Spinal cord (tissue), 10 donors: ENCODE measurements around the gene CIB4. TPM values are rescaled to one million over a fixed set of nuclear protein-coding genes. Genes with fewer than 3 reads are reported as not detected.

ENCODE experiments used
- DNase-seq, 6 donors: peaks; one replicate each; pipeline versions ENCODE4 v3.0.0 to v3.0.0-alpha.2; 2013 to 2015; ENCODE audit warnings: low spot score in 6 of 6, low read depth in 4 of 6
- H3K27ac ChIP-seq: one replicate; pipeline ENCODE4 v1.5.1; 2013; ENCODE audit warnings: low read depth, low read length, control low read depth
- H3K27me3 ChIP-seq: one replicate; pipeline ENCODE4 v1.6.1; 2013; ENCODE audit warnings: low read length; ENCODE audit not compliant: control insufficient read depth, insufficient read depth
- H3K36me3 ChIP-seq: one replicate; pipeline ENCODE4 v1.6.1; 2013; ENCODE audit warnings: low read length; ENCODE audit not compliant: control insufficient read depth, insufficient read depth
- H3K4me1 ChIP-seq: one replicate; pipeline ENCODE4 v1.6.1; 2013; ENCODE audit warnings: low read length; ENCODE audit not compliant: control insufficient read depth, insufficient read depth
- H3K4me3 ChIP-seq: one replicate; pipeline ENCODE4 v1.5.1; 2013; ENCODE audit warnings: low read depth, low read length, control low read depth
- H3K9me3 ChIP-seq: one replicate; pipeline ENCODE4 v1.6.1; 2013; ENCODE audit warnings: low read length; ENCODE audit not compliant: control insufficient read depth, insufficient read depth
- WGBS: methylation state at CpG from one replicate; pipeline ENCODE4 v1.1.5; 2013; ENCODE audit warnings: missing lambda C conversion rate; ENCODE audit not compliant: insufficient coverage; 5-methylcytosine and 5-hydroxymethylcytosine counted together
- polyA plus RNA-seq, 2 donors: library from polyadenylated mRNA; unstranded; fragments of 120-200 nt; gene quantifications; one replicate each; pipeline ENCODE4 v1.2.1, GENCODE V29; 2013; ENCODE audit not compliant: insufficient read length in 2 of 2
- total RNA-seq, 2 donors: library from RNA; depleted of rRNA in 1 of 2; stranded (reverse); fragments of 120-200 nt in 1 of 2; fragments of >200 nt in 1 of 2; gene quantifications; one replicate each; pipeline versions ENCODE4 v1.2.3 to v1.2.4, GENCODE V29; 2013 to 2014
- donor health status: healthy.

Gene CIB4
- total and polyA plus RNA-seq, 4 donors = 0.27 to 0.83 (median 0.50) TPM; not detected in 1

GRCh38 chr2:26550276-26551015 is 90.7 kb downstream of the CIB4 start:
- DNase-seq = no peak
- H3K4me1 ChIP-seq = peaks cover 6% of the 10 kb centered on the region
- WGBS = 71% methylated on average over 17 of the region's 17 CpGs

GRCh38 chr2:26542676-26543505 is 98.3 kb downstream of the CIB4 start:
- Histone ChIP-seq H3K27ac (no peak overlapping the region), H3K36me3 (no peaks in the 10 kb centered on the region), H3K27me3 (no peaks in the 10 kb centered on the region), H3K4me1 (peaks cover 3% of the 10 kb centered on the region), H3K9me3 (no peaks in the 10 kb centered on the region), H3K4me3 (no peak overlapping the region)
- WGBS = 80% methylated on average over 14 of the region's 15 CpGs
- DNase-seq = no peak

More at GRCh38 chr2:26550276-26551015, 90.7 kb downstream of the CIB4 start:
- Histone ChIP-seq H3K9me3 (no peaks in the 10 kb centered on the region), H3K27me3 (no peaks in the 10 kb centered on the region), H3K4me3 (no peak overlapping the region), H3K27ac (no peak overlapping the region), H3K36me3 (no peaks in the 10 kb centered on the region)

GRCh38 chr2:26542194-26542455 is 99.0 kb downstream of the CIB4 start:
- H3K4me3 ChIP-seq = no peak overlapping the region
- WGBS = 57% methylated on average over 5 of the region's 5 CpGs
- DNase-seq = no peak

GRCh38 chr2:26541401-26542193 is 99.6 kb downstream of the CIB4 start:
- H3K4me3 ChIP-seq = no peak overlapping the region

More at GRCh38 chr2:26542194-26542455, 99.0 kb downstream of the CIB4 start:
- no peak overlapping the region for H3K27ac ChIP-seq
- peaks cover 8% of the 10 kb centered on the region for H3K4me1 ChIP-seq
- peaks cover 4% of the 10 kb centered on the region for H3K36me3 ChIP-seq
- H3K9me3 ChIP-seq = no peaks in the 10 kb centered on the region
- H3K27me3 ChIP-seq = no peaks in the 10 kb centered on the region

GRCh38 chr2:26540961-26541360 is 100.2 kb downstream of the CIB4 start:
- Histone ChIP-seq H3K9me3 (no peaks in the 10 kb centered on the region), H3K27me3 (no peaks in the 10 kb centered on the region), H3K4me1 (peaks cover 9% of the 10 kb centered on the region), H3K36me3 (peaks cover 4% of the 10 kb centered on the region), H3K27ac (no peak overlapping the region), H3K4me3 (no peak overlapping the region)
- DNase-seq = peak in 1 of 6 donors; percentile 87
- 30% methylated on average over 3 of the region's 6 CpGs for WGBS

More at GRCh38 chr2:26541401-26542193, 99.6 kb downstream of the CIB4 start:
- H3K9me3 ChIP-seq = no peaks in the 10 kb centered on the region
- DNase-seq = peak in 1 of 6 donors; percentile 56
- H3K36me3 ChIP-seq = peaks cover 4% of the 10 kb centered on the region
- no peaks in the 10 kb centered on the region for H3K27me3 ChIP-seq
- peaks cover 9% of the 10 kb centered on the region for H3K4me1 ChIP-seq
- no peak overlapping the region for H3K27ac ChIP-seq
- WGBS = 38% methylated on average over 1 of the region's 6 CpGs

- H3K27me3 ChIP-seq = no peaks in the 10 kb centered on the region
- WGBS = 62% methylated on average over 9 of the region's 10 CpGs
- DNase-seq = no peak
- H3K4me1 ChIP-seq = peaks cover 9% of the 10 kb centered on the region
- no peak overlapping the region for H3K4me3 ChIP-seq
- H3K36me3 ChIP-seq = peaks cover 4% of the 10 kb centered on the region
- no peak overlapping the region for H3K27ac ChIP-seq
- no peaks in the 10 kb centered on the region for H3K9me3 ChIP-seq
Observed at GRCh38 chr2:26540306-26540705, 100.9 kb downstream of the CIB4 start.

- Histone ChIP-seq H3K4me1 (peaks cover 9% of the 10 kb centered on the region), H3K27me3 (no peaks in the 10 kb centered on the region), H3K36me3 (peaks cover 4% of the 10 kb centered on the region), H3K27ac (no peak overlapping the region), H3K4me3 (no peak overlapping the region), H3K9me3 (no peaks in the 10 kb centered on the region)
- DNase-seq = no peak
- 74% methylated on average over 12 of the region's 14 CpGs for WGBS
Observed at GRCh38 chr2:26537826-26538475, 103.2 kb downstream of the CIB4 start.

GRCh38 chr2:26537069-26537825 is 103.9 kb downstream of the CIB4 start:
- DNase-seq = no peak

More at GRCh38 chr2:26537069-26537825, 103.9 kb downstream of the CIB4 start:
- H3K4me3 ChIP-seq = no peak overlapping the region
- H3K4me1 ChIP-seq = peaks cover 11% of the 10 kb centered on the region
- no peak overlapping the region for H3K27ac ChIP-seq
- H3K27me3 ChIP-seq = no peaks in the 10 kb centered on the region
- 73% methylated on average over 9 of the region's 17 CpGs for WGBS
- no peaks in the 10 kb centered on the region for H3K9me3 ChIP-seq
- peaks cover 4% of the 10 kb centered on the region for H3K36me3 ChIP-seq
